AG09309 (cell line): ENCODE data around the gene PCMT1.
"Not testable (repeated sequence)": the region's sequence is repeated elsewhere in the genome, so short reads cannot be mapped to it uniquely, and the experiment has no call there.

Source experiments
- DNase-seq: peaks from one replicate; pipeline ENCODE4 v3.0.0-alpha.2; 2010; ENCODE audit warnings: low read depth
- H3K4me3 ChIP-seq: 2 replicates; pipeline ENCODE4 v1.5.1; 2011; ENCODE audit warnings: mild to moderate bottlenecking, low read depth, low read length, moderate library complexity; ENCODE audit not compliant: control insufficient read depth
- CTCF ChIP-seq: IDR thresholded peaks from 2 replicates; pipeline ENCODE4 v1.5.1; 2011; ENCODE audit warnings: mild to moderate bottlenecking, low read depth, low read length, inconsistent platforms; ENCODE audit not compliant: insufficient read depth, control insufficient read depth; ENCODE audit errors: missing control alignments

Gene PCMT1

DNA sequence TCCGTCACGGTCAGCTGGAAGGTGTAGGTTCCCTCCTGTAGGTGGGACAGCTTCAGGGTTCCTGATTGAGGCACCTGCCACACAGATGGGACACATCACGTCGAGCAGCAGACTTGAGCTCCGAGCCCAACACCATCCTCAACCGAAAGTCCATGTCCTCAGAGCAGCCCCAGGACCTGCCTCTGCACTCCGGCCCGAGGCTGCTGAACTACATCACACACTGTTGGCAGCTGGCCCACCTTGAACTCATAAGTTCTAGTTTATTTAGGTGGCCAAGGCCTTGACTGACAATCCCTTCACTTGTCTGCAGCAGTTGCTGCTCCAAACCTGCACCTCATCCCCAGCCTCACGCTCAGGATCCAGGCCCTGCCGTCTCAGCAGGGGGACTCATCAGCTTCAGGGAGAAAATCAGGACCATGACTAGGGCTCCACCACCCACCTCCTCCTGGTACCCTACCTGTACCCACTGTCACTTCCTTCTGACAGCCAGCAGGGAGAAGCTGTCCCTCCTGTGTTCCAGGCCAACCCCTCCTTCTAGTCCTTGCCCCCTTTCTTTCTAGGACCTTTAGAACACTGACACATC lies 93.6 kb downstream of the PCMT1 start:
- no peak for TF ChIP-seq CTCF
- no peak overlapping the region for H3K4me3 ChIP-seq
- no peak for DNase-seq

DNA sequence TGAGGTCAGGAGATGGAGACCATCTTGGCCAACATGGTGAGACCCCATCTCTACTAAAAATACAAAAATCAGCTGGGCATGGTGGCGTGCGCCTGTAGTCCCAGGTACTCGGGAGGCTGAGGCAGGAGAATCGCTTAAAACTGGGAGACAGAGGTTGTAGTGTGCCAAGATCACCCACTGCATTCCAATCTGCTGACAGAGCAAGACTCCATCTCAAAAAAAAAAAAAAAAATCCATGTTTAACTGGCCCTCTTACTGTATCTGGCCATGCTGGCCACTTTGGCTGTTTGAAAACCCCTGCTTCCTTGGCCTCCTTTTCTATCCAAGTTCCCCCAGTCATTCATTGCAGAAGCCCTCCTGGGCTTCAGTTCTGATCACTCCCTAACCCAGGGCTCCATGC lies 94.5 kb downstream of the PCMT1 start:
- not testable (repeated sequence) for H3K4me3 ChIP-seq, DNase-seq

DNA sequence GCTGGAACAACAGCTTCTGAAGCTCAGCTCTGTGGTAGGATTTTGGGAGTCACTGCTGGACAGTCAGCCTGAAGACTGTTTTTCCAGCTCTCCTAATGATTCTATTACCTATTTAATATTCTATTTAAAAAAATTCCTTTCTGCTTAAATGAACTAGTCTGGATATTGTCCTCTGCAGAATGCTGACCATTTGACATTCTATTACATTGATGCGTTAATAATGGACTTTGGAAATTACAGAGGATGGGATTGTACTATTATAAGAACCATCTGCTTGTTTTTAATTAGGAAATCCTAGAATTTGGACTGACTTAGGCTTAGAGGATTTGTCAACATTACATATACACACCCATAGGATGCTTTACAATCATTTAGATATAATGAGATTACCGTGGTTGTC lies 94.9 kb downstream of the PCMT1 start:
- DNase-seq: no peak
- H3K4me3 ChIP-seq: no peak overlapping the region

DNA sequence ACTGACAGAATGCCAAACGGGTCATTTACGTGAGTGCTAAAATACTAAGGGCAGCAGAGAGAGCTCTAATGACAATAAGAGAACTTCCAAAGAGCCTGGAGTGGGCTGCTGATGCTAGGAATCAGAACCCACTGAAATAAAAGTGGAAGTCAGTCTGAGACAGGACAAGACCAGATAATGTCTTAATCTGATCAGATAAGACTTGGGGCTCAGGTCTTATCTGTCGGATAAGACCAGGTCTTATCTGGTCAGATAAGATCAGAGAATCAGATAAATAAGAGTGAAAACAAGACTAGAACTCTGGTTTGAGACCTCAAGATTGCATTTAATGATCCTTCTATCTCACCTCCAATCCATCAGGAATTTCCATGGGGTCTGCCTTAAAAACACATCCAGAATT lies 96.0 kb downstream of the PCMT1 start:
- no peak for DNase-seq
- no peak overlapping the region for H3K4me3 ChIP-seq
- no peak for TF ChIP-seq CTCF

More for the DNA sequence above, 94.9 kb downstream of the PCMT1 start:
- TF ChIP-seq CTCF: no peak

DNA sequence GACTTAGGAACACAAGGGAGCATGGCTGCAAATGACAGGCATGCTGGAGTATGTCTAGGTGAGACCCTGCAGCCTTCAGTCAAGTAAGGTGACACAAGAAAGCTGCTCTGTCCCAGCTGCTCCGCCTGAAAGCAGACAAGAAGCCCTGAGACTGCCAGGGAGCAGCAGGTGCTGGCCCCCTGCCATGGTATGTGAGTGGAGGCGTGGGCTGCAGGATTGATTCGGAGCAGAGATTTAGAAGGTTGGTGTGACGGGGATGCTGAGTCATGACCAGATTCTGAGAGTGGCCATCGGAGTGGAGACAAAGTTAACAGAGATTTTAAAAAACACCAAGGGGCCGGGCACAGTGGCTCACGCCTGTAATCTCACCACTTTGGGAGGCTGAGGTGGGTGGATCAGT lies 96.8 kb downstream of the PCMT1 start:
- H3K4me3 ChIP-seq: no peak overlapping the region
- no peak for TF ChIP-seq CTCF
- DNase-seq: no peak

- no peak for DNase-seq
- H3K4me3 ChIP-seq: no peak overlapping the region
- no peak for TF ChIP-seq CTCF
Observed at GRCh38 chr6:149847939-149848267, 98.4 kb downstream of the PCMT1 start.

GRCh38 chr6:149848343-149848742 lies 98.8 kb downstream of the PCMT1 start:
- not testable (repeated sequence) for DNase-seq, H3K4me3 ChIP-seq

DNA sequence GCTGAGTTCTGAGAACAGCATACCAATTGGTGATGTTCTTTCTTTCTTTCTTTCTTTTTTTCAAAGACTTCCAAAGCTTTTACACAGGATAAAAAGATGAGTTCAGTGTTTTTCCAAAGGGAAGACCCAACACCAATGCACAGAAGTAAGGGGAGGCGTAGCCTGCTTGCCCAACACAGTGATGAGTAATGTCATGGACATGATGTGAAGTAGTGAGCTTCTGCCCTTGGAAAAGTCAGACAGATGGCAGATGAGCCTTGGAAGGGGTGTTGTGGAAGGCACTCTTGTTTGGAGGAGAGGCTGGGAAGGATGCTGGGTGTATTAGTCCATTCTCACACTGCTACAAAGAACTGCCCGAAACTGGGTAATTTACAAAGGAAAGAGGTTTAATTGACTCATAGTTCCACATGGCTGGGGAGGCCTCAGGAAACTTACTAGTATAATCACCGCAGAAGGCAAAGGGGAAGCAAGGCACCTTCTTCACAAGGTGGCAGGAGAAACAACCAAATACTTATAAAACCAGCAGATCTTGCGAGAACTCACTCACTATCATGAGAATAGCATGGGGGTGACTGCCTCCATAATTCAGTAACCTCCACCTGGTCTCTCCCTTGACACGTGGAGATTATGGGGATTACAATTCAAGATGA lies 102.0 kb downstream of the PCMT1 start:
- TF ChIP-seq CTCF: no peak
- no peak overlapping the region for H3K4me3 ChIP-seq
- DNase-seq: no peak
